ENCODE measurements around the gene MUC22.

- TF ChIP-seq, protein P1, sequence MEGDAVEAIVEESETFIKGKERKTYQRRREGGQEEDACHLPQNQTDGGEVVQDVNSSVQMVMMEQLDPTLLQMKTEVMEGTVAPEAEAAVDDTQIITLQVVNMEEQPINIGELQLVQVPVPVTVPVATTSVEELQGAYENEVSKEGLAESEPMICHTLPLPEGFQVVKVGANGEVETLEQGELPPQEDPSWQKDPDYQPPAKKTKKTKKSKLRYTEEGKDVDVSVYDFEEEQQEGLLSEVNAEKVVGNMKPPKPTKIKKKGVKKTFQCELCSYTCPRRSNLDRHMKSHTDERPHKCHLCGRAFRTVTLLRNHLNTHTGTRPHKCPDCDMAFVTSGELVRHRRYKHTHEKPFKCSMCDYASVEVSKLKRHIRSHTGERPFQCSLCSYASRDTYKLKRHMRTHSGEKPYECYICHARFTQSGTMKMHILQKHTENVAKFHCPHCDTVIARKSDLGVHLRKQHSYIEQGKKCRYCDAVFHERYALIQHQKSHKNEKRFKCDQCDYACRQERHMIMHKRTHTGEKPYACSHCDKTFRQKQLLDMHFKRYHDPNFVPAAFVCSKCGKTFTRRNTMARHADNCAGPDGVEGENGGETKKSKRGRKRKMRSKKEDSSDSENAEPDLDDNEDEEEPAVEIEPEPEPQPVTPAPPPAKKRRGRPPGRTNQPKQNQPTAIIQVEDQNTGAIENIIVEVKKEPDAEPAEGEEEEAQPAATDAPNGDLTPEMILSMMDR (IDR thresholded peaks at IDR 0.05), result no peak
- TF ChIP-seq NPAS2 (CRISPR knock-in tag; IDR thresholded peaks at IDR 0.05; ENCODE audit: borderline replicate concordance) (no peak), PBX3 (IDR thresholded peaks at IDR 0.05) (no peak), SREBF2 (IDR thresholded peaks at IDR 0.05) (no peak), MAFK (IDR thresholded peaks at IDR 0.05; ENCODE audit: partially characterized antibody) (no peak), CEBPB (IDR thresholded peaks at IDR 0.05) (no peak), CHD2 (IDR thresholded peaks at IDR 0.05; ENCODE audit: low read length, partially characterized antibody) (no peak), EP300 (IDR thresholded peaks at IDR 0.05) (no peak), POLR2A (IDR thresholded peaks at IDR 0.05; ENCODE audit: low read length) (no peak), ZFP36 (IDR thresholded peaks at IDR 0.05; ENCODE audit: borderline replicate concordance, partially characterized antibody) (no peak), E2F6 (IDR thresholded peaks at IDR 0.05; ENCODE audit: borderline replicate concordance, low read depth) (no peak), BHLHE40 (IDR thresholded peaks at IDR 0.05; ENCODE audit: low read depth, low read length) (no peak), KDM5A (IDR thresholded peaks at IDR 0.05) (no peak)
- TF ChIP-seq, protein P2, sequence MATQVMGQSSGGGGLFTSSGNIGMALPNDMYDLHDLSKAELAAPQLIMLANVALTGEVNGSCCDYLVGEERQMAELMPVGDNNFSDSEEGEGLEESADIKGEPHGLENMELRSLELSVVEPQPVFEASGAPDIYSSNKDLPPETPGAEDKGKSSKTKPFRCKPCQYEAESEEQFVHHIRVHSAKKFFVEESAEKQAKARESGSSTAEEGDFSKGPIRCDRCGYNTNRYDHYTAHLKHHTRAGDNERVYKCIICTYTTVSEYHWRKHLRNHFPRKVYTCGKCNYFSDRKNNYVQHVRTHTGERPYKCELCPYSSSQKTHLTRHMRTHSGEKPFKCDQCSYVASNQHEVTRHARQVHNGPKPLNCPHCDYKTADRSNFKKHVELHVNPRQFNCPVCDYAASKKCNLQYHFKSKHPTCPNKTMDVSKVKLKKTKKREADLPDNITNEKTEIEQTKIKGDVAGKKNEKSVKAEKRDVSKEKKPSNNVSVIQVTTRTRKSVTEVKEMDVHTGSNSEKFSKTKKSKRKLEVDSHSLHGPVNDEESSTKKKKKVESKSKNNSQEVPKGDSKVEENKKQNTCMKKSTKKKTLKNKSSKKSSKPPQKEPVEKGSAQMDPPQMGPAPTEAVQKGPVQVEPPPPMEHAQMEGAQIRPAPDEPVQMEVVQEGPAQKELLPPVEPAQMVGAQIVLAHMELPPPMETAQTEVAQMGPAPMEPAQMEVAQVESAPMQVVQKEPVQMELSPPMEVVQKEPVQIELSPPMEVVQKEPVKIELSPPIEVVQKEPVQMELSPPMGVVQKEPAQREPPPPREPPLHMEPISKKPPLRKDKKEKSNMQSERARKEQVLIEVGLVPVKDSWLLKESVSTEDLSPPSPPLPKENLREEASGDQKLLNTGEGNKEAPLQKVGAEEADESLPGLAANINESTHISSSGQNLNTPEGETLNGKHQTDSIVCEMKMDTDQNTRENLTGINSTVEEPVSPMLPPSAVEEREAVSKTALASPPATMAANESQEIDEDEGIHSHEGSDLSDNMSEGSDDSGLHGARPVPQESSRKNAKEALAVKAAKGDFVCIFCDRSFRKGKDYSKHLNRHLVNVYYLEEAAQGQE (IDR thresholded peaks at IDR 0.05), result no peak
Observed at GRCh38 chr6:31075528-31075927, 65.3 kb downstream of the MUC22 start.

Data from A549 (cell line).